Camera-type eye (tissue), 1 donor: ENCODE measurements around the gene AP2S1. TPM values are rescaled to one million over a fixed set of nuclear protein-coding genes. Genes with fewer than 3 reads are reported as not detected.

ENCODE experiments used
- total RNA-seq: library from RNA; depleted of rRNA; stranded (reverse); fragments of >200 nt; gene quantifications from one replicate; pipeline ENCODE4 v1.2.3, GENCODE V29; 2014

The AP2S1 gene
- 48.4 TPM for total RNA-seq

GRCh38 chr19:46850228-46851203 is at the start of gene AP2S1:
Gene AP2S1 (minus strand): TSS chr19:46850846. CDS start chr19:46850766, 80 bp downstream.

GRCh38 chr19:46860846-46861690 is 10.4 kb upstream of the AP2S1 start, which contains the start of gene ARHGAP35:
Gene ARHGAP35 (plus strand): TSS chr19:46860997. CDS start chr19:46918676, 57,679 bp downstream.

GRCh38 chr19:46788262-46788967 is 62.2 kb downstream of the AP2S1 start, which contains the start of gene SLC1A5:
Gene SLC1A5 (minus strand): TSS chr19:46788594. CDS start chr19:46787965, 629 bp downstream.

Other genes with a start within 250 kb of the AP2S1 start
- 277 TPM for gene CALM3, start 249.5 kb downstream of the AP2S1 start, total RNA-seq
- 2.5 TPM for gene PTGIR, start 225.8 kb downstream of the AP2S1 start, total RNA-seq
- not detected for gene GNG8, start 214.6 kb downstream of the AP2S1 start, total RNA-seq
- gene DACT3, start 189.7 kb downstream of the AP2S1 start, total RNA-seq: 18.5 TPM
- 25.5 TPM for gene PRKD2, start 133.7 kb downstream of the AP2S1 start, total RNA-seq
- gene FKRP, start 104.8 kb downstream of the AP2S1 start, total RNA-seq: 25.0 TPM
- 71.9 TPM for gene STRN4, start 104.4 kb downstream of the AP2S1 start, total RNA-seq
- gene SLC1A5, start 62.3 kb downstream of the AP2S1 start, total RNA-seq: 10.7 TPM
- 72.8 TPM for gene ARHGAP35, start 10.2 kb upstream of the AP2S1 start, total RNA-seq
- gene NPAS1, start 169.0 kb upstream of the AP2S1 start, total RNA-seq: 0.99 TPM
- gene TMEM160, start 197.8 kb upstream of the AP2S1 start, total RNA-seq: 13.4 TPM